Activated CD4-positive, alpha-beta T cell treated with anti-CD3 and anti-CD28 coated beads for 36 hours (primary cell): Measurements from ENCODE around the gene COL6A2. TPM values are rescaled to one million over a fixed set of nuclear protein-coding genes. Genes with fewer than 3 reads are reported as not detected.
"Not testable (repeated sequence)": the region's sequence is repeated elsewhere in the genome, so short reads cannot be mapped to it uniquely, and the experiment has no call there.

Experiments used
- ATAC-seq: fragments of 200-7000 bp; cut with Tn5 transposase; one replicate; pipeline ENCODE4 v1.10.0; 2021; ENCODE audit warnings: mild to moderate bottlenecking, moderate library complexity
- CTCF ChIA-PET: fragments of 350-600 bp; sonication (Branson Sonifier 250); formaldehyde crosslinking; loops from one replicate; lab custom pipeline; 2021; ENCODE audit warnings: antibody characterized with exemption; lab: Charles Lee
- POLR2A ChIA-PET: fragments of 350-600 bp; sonication (Branson Sonifier 250); formaldehyde crosslinking; loops from one replicate; lab custom pipeline; 2021; ENCODE audit warnings: antibody characterized with exemption, inconsistent platforms; lab: Charles Lee
- DNase-seq: peaks from one replicate; pipeline ENCODE4 v3.0.0-alpha.2; 2020
- H3K27ac Mint-ChIP-seq: one replicate; pipeline ENCODE4 v1.8.0; 2021; ENCODE audit warnings: mixed read lengths
- H3K27me3 Mint-ChIP-seq: one replicate; pipeline ENCODE4 v1.8.0; 2021; ENCODE audit warnings: mixed read lengths
- H3K36me3 Mint-ChIP-seq: one replicate; pipeline ENCODE4 v1.8.0; 2021; ENCODE audit warnings: low read depth, mixed read lengths
- H3K4me1 Mint-ChIP-seq: one replicate; pipeline ENCODE4 v1.8.0; 2021; ENCODE audit warnings: mixed read lengths
- H3K4me3 Mint-ChIP-seq: one replicate; pipeline ENCODE4 v1.8.0; 2021; ENCODE audit warnings: mild to moderate bottlenecking, moderate library complexity, mixed read lengths
- H3K9me3 Mint-ChIP-seq: one replicate; pipeline ENCODE4 v1.8.0; 2021; ENCODE audit warnings: low read depth, mixed read lengths
- intact Hi-C, 2 experiments: fragments of 100-400 bp; cut with DNase I in 1 of 2; cut with micrococcal nuclease in 1 of 2; formaldehyde crosslinking; loops; one replicate each; pipeline versions ENCODE4 v1.14.2 to v1.15.1; 2022 to 2024; cut with DNase I, micrococcal nuclease
- total RNA-seq, 2 experiments: library from RNA; stranded (reverse); gene quantifications; one replicate each; pipeline ENCODE4 v1.2.3, GENCODE V29; 2021

Gene COL6A2
- total RNA-seq, 2 experiments from 2014 or later, result 3.3 to 3.4 TPM

DNA sequence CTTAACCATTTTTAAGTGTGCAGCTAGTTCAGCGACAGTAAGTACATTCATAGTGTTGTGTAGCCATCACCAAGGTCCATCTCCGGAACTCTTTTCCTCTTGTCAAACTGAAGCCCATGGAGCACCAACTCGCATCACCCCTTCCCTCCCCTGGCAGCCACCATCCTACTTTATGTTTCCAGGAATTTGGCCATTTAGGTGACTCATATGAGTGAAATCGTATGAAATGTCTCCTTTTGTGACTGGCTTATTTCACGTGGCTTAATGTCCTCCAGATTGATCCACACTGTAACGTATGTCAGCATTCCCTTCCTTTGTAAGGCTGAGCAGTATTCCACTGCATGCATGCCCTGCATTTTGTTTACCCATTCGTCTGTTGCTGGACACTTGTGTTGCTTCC, 2.5 kb downstream of the COL6A2 start:
- intact Hi-C loops, result no loop called here
- H3K27ac Mint-ChIP-seq, result no peak overlapping the region
- no peak overlapping the region for H3K4me3 Mint-ChIP-seq
- peaks cover 12% of the 10 kb centered on the region for H3K9me3 Mint-ChIP-seq
- peaks cover 29% of the 10 kb centered on the region for H3K27me3 Mint-ChIP-seq
- POLR2A ChIA-PET, result no interaction called here
- DNase-seq (no peak), ATAC-seq (no peak)
- CTCF ChIA-PET, result interaction anchor here (1.1 kb wide), 1 partner anchor 43 kb away, joined by 4 read pairs; no protein-coding TSS in a partner anchor
- H3K4me1 Mint-ChIP-seq, result peaks cover 2% of the 10 kb centered on the region
- H3K36me3 Mint-ChIP-seq, result peaks cover 4% of the 10 kb centered on the region

- no peak for ATAC-seq
- intact Hi-C loops, result no loop called here
- Mint-ChIP-seq H3K27me3 (peaks cover 29% of the 10 kb centered on the region), H3K27ac (no peak overlapping the region), H3K9me3 (peaks cover 14% of the 10 kb centered on the region), H3K4me1 (peaks cover 2% of the 10 kb centered on the region), H3K4me3 (no peak overlapping the region), H3K36me3 (peaks cover 4% of the 10 kb centered on the region)
- no peak for DNase-seq
- ChIA-PET POLR2A (no interaction called here), CTCF (no interaction called here)
These were observed 3.0 kb downstream of the COL6A2 start for GRCh38 chr21:46100906-46101305.

- peaks cover 4% of the 10 kb centered on the region for H3K36me3 Mint-ChIP-seq
- H3K4me3 Mint-ChIP-seq, result no peak overlapping the region
- no peak for DNase-seq
- peaks cover 24% of the 10 kb centered on the region for H3K9me3 Mint-ChIP-seq
- intact Hi-C loops, result no loop called here
- no peaks in the 10 kb centered on the region for H3K4me1 Mint-ChIP-seq
- H3K27ac Mint-ChIP-seq, result no peak overlapping the region
- CTCF ChIA-PET, result interaction anchor here (1.5 kb wide), 1 partner anchor 39 kb away, joined by 3 read pairs; no protein-coding TSS in a partner anchor
- H3K27me3 Mint-ChIP-seq, result peaks cover 24% of the 10 kb centered on the region
- POLR2A ChIA-PET, result no interaction called here
- no peak for ATAC-seq
These were observed 6.2 kb downstream of the COL6A2 start for GRCh38 chr21:46104104-46104503.

DNA sequence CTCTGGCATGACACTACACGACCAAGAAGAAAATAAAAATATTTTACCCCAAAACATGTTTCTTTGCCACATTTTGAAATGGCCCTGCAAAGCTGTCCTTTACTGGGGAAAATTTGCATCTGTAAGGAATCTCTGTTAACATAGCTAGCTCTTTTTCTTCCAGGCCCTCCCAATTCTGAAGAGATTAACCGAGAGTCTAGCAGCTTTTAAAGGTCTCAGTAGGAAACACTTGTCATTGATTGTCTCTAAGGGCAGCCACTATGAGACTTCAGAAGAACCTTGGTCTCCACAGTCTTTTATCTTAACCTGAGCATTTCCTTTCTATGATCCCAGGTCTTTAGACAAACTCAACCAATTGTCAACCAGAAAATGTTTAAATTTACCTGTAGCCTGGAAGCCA, 9.5 kb downstream of the COL6A2 start:
- H3K4me3 Mint-ChIP-seq, POLR2A ChIA-PET, H3K36me3 Mint-ChIP-seq, ATAC-seq, H3K27ac Mint-ChIP-seq, intact Hi-C loops, CTCF ChIA-PET, H3K27me3 Mint-ChIP-seq, DNase-seq, H3K4me1 Mint-ChIP-seq: not testable (repeated sequence)
- H3K9me3 Mint-ChIP-seq, result peaks cover 22% of the 10 kb centered on the region

GRCh38 chr21:46108827-46109312, 11.0 kb downstream of the COL6A2 start:
- H3K27ac Mint-ChIP-seq, result no peak overlapping the region
- ChIA-PET POLR2A (no interaction called here), CTCF (interaction anchor here (0.6 kb wide), 1 partner anchor 321 kb away, joined by 4 read pairs; no protein-coding TSS in a partner anchor)
- H3K4me3 Mint-ChIP-seq, result no peak overlapping the region
- intact Hi-C loops, result no loop called here
- H3K27me3 Mint-ChIP-seq, result peaks cover 2% of the 10 kb centered on the region
- H3K36me3 Mint-ChIP-seq, result no peaks in the 10 kb centered on the region
- ATAC-seq, result no peak
- peaks cover 19% of the 10 kb centered on the region for H3K9me3 Mint-ChIP-seq
- H3K4me1 Mint-ChIP-seq, result no peaks in the 10 kb centered on the region
- DNase-seq, result no peak

DNA sequence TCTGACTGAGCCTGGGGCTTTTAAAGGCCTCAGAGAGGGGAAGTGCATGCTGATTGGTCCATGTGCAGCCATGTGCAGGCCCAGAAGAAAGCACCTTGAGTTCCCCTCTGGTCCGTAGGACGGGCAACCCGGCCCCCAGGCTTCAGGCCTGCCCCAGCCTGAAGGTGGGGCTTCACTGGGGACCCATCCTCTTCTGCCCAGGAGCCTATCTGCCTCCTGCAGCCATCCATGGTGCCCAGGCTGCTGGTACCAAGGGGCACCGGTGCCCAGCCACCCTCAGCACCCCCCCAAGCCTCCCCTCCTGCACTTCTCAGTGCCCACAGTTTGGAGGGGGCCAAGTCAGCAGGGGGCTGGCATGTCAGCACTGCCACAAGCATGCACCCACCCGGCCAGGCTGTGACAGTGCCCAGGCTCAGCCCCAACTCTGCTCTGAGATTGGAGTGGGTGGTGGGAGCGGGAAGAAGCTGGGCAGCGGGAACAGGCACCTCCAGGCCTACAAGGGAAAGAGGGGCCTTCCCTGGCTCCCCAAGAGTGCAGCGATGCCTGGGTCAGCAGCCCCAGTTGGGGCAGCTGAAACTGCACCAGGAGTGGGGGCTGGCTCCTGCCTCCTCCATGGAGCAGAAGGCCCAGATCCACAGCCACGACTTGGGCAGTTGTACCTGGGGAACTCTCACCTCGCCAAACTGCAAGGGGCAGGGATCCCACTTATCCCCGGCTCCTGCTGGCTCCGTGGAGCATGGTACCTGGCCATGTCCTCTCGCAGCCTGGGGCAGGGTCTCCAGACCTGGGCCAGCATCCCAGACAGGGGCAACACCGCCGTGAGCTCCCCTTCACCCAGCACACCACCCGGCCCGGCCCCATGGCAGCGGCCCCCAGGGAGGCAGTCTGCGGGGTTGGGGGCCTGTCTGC, 11.7 kb downstream of the COL6A2 start:
- ATAC-seq, result no peak
- intact Hi-C loops, result no loop called here
- Mint-ChIP-seq H3K27ac (no peak overlapping the region), H3K9me3 (peaks cover 13% of the 10 kb centered on the region), H3K27me3 (no peaks in the 10 kb centered on the region), H3K4me3 (no peak overlapping the region), H3K36me3 (no peaks in the 10 kb centered on the region), H3K4me1 (no peaks in the 10 kb centered on the region)
- ChIA-PET POLR2A (no interaction called here), CTCF (interaction anchor here (0.6 kb wide), 1 partner anchor 290 kb away, joined by 4 read pairs; no protein-coding TSS in a partner anchor)
- DNase-seq, result no peak

- H3K4me1 Mint-ChIP-seq, result no peaks in the 10 kb centered on the region
- peaks cover 11% of the 10 kb centered on the region for H3K9me3 Mint-ChIP-seq
- no peak overlapping the region for H3K27ac Mint-ChIP-seq
- no peaks in the 10 kb centered on the region for H3K36me3 Mint-ChIP-seq
- no peaks in the 10 kb centered on the region for H3K27me3 Mint-ChIP-seq
- POLR2A ChIA-PET, result no interaction called here
- CTCF ChIA-PET, result interaction anchor here (0.6 kb wide), 1 partner anchor 289 kb away, joined by 4 read pairs; no protein-coding TSS in a partner anchor
- no peak for ATAC-seq
- peak; percentile 1 for DNase-seq
- intact Hi-C loops, result no loop called here
- no peak overlapping the region for H3K4me3 Mint-ChIP-seq
These were observed 12.7 kb downstream of the COL6A2 start for GRCh38 chr21:46110499-46111192.

DNA sequence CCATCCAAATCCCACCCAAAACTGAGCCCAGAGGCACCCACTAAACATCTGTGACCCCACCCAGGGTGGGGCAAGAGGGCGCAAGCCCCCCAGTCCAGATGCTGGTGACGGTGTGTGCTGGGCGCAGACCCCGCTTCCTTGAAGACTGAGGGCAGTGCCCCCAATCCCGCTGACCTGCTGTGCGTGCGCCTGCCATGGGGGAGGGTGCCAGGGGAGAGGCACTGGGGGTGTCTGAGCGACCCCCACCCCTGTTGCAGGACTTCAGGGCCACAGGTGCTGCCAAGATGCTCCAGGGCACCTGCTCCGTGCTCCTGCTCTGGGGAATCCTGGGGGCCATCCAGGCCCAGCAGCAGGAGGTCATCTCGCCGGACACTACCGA, 13.3 kb downstream of the COL6A2 start:
- intact Hi-C loops, result no loop called here
- DNase-seq, result peak; percentile 1
- peaks cover 10% of the 10 kb centered on the region for H3K9me3 Mint-ChIP-seq
- ChIA-PET CTCF (no interaction called here), POLR2A (no interaction called here)
- no peaks in the 10 kb centered on the region for H3K36me3 Mint-ChIP-seq
- H3K4me1 Mint-ChIP-seq, result no peaks in the 10 kb centered on the region
- no peaks in the 10 kb centered on the region for H3K27me3 Mint-ChIP-seq
- H3K27ac Mint-ChIP-seq, result no peak overlapping the region
- ATAC-seq, result no peak
- no peak overlapping the region for H3K4me3 Mint-ChIP-seq

DNA sequence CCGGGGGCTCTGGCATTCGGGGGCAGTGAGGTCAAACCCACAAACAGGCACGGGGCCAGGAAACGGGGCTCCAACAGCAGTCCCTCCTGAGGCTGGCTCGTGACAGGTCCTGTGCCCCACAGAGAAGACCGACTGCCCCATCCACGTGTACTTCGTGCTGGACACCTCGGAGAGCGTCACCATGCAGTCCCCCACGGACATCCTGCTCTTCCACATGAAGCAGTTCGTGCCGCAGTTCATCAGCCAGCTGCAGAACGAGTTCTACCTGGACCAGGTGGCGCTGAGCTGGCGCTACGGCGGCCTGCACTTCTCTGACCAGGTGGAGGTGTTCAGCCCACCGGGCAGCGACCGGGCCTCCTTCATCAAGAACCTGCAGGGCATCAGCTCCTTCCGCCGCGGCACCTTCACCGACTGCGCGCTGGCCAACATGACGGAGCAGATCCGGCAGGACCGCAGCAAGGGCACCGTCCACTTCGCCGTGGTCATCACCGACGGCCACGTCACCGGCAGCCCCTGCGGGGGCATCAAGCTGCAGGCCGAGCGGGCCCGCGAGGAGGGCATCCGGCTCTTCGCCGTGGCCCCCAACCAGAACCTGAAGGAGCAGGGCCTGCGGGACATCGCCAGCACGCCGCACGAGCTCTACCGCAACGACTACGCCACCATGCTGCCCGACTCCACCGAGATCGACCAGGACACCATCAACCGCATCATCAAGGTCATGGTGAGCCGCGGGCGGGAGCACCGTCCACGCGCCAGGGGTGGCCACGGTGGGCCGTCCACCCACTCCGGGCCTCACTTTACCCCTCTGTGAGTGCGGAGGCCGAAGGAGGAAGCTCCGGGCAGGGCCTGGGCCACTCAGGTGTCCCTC, 14.2 kb downstream of the COL6A2 start:
- Mint-ChIP-seq H3K4me3 (no peak overlapping the region), H3K27me3 (no peaks in the 10 kb centered on the region), H3K27ac (no peak overlapping the region), H3K4me1 (no peaks in the 10 kb centered on the region), H3K36me3 (peaks cover 1% of the 10 kb centered on the region), H3K9me3 (peaks cover 10% of the 10 kb centered on the region)
- intact Hi-C loops, result no loop called here
- peak; percentile 3 for DNase-seq
- ChIA-PET POLR2A (interaction anchor here (0.6 kb wide), 1 partner anchor 286 kb away, joined by 3 read pairs; no protein-coding TSS in a partner anchor), CTCF (no interaction called here)
- no peak for ATAC-seq

GRCh38 chr21:46112725-46113215, 14.9 kb downstream of the COL6A2 start:
- POLR2A ChIA-PET, result interaction anchor here (0.6 kb wide), 1 partner anchor 287 kb away, joined by 3 read pairs; no protein-coding TSS in a partner anchor
- no peak overlapping the region for H3K27ac Mint-ChIP-seq
- no peak overlapping the region for H3K4me3 Mint-ChIP-seq
- no peaks in the 10 kb centered on the region for H3K27me3 Mint-ChIP-seq
- ATAC-seq (no peak), DNase-seq (no peak)
- intact Hi-C loops, result no loop called here
- H3K9me3 Mint-ChIP-seq, result peaks cover 3% of the 10 kb centered on the region
- H3K4me1 Mint-ChIP-seq, result no peaks in the 10 kb centered on the region
- peaks cover 1% of the 10 kb centered on the region for H3K36me3 Mint-ChIP-seq
- CTCF ChIA-PET, result no interaction called here
